Loucy (cell line): ENCODE data around the gene PDIA6.

ENCODE experiments used
- H2AFZ ChIP-seq: fragments of 200-600 bp; sonication (generic); 2 replicates; pipeline ENCODE4 v1.6.0; 2016; ENCODE audit warnings: antibody characterized with exemption, mild to moderate bottlenecking, low read length, moderate library complexity
- H3F3A ChIP-seq: fragments of 200-600 bp; 2 replicates; pipeline ENCODE4 v1.6.0; 2016; ENCODE audit warnings: antibody characterized with exemption, low read depth, mild to moderate bottlenecking
- H3K27me3 ChIP-seq: fragments of 200-600 bp; sonication (generic); 2 replicates; pipeline ENCODE4 v1.6.1; 2014; ENCODE audit warnings: low read length, mild to moderate bottlenecking; ENCODE audit not compliant: insufficient read depth, poor library complexity, severe bottlenecking
- H3K36me3 ChIP-seq: fragments of 200-600 bp; sonication (generic); 2 replicates; pipeline ENCODE4 v1.6.1; 2016; ENCODE audit warnings: low read length; ENCODE audit not compliant: insufficient read depth
- H3K4me1 ChIP-seq: fragments of 200-600 bp; sonication (generic); 2 replicates; pipeline ENCODE4 v1.5.1; 2014; ENCODE audit warnings: low read length, mild to moderate bottlenecking; ENCODE audit not compliant: insufficient read depth, poor library complexity, severe bottlenecking
- H3K4me2 ChIP-seq: fragments of 200-600 bp; sonication (generic); 2 replicates; pipeline ENCODE4 v1.6.0; 2014; ENCODE audit warnings: antibody characterized with exemption, low read length, low read depth, mild to moderate bottlenecking; ENCODE audit not compliant: poor library complexity, severe bottlenecking
- H3K4me3 ChIP-seq: fragments of 200-600 bp; sonication (generic); 2 replicates; pipeline ENCODE4 v1.5.1; 2014; ENCODE audit warnings: low read length, mild to moderate bottlenecking, mixed read lengths; ENCODE audit not compliant: poor library complexity, severe bottlenecking
- H3K79me2 ChIP-seq: fragments of 200-600 bp; sonication (generic); 2 replicates; pipeline ENCODE4 v1.6.1; 2014; ENCODE audit warnings: low read length; ENCODE audit not compliant: insufficient read depth
- H3K9ac ChIP-seq: fragments of 200-600 bp; sonication (generic); 2 replicates; pipeline ENCODE4 v1.6.0; 2014; ENCODE audit warnings: mild to moderate bottlenecking, low read depth, low read length, moderate library complexity; ENCODE audit not compliant: poor library complexity, severe bottlenecking
- H3K9me2 ChIP-seq: fragments of 200-600 bp; sonication (generic); replicated peaks from 2 replicates; pipeline ENCODE4 v1.6.1; 2016; ENCODE audit warnings: low read depth, low read length, mixed read lengths
- H3K9me3 ChIP-seq: fragments of 200-600 bp; sonication (generic); 2 replicates; pipeline ENCODE4 v1.6.1; 2014; ENCODE audit warnings: mild to moderate bottlenecking, antibody characterized with exemption, low read length, low read depth; ENCODE audit not compliant: insufficient read depth
- H4K20me1 ChIP-seq: fragments of 200-600 bp; sonication (generic); 2 replicates; pipeline ENCODE4 v1.6.0; 2014; ENCODE audit warnings: antibody characterized with exemption, low read length, mild to moderate bottlenecking; ENCODE audit not compliant: insufficient read depth, poor library complexity, severe bottlenecking
- EZH2phosphoT487 ChIP-seq: fragments of 200-600 bp; IDR thresholded peaks from 2 replicates; pipeline ENCODE4 v1.6.1; 2018; ENCODE audit warnings: antibody characterized with exemption, mild to moderate bottlenecking, moderate library complexity, borderline replicate concordance
- TF ChIP-seq, protein P1 (sequence below): fragments of 200-600 bp; sonication (generic); conservative IDR thresholded peaks from 2 replicates; pipeline ENCODE4 v1.5.1; 2014; ENCODE audit warnings: mild to moderate bottlenecking, antibody characterized with exemption, low read length

PDIA6 gene

DNA sequence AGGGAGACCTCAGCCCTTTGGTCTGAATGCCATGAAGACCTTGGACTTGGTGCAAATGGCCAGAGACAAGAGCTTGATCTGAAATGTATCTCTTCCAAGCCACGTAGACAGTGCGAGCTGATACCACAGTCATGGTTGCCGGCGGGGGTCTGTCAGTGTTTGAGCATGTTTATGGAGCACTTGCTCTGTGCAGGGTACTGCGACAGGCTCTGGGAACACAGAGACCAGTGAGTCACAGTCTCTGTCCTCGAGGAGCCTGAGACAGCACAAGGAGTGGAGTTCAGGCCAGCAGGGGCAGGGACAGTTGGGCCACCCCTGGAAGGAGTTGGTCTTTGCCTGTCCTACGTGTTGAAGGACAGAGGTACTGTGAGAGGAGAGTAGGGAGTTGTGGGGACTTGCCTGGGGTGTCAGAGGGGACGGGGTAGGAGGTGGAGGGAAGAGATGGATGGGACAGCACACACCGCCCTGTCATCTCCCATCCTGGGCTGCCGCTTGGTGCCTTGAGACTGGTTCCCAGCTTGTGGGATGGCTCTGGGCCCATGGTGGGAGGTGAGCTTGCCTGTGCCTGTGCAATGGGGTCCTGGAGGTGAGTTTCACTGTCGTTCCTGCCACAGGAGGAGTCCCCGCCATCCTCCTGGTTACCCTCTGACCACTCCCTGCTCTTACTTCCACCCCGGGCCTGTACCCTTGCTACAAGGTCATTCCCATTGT is 51.6 kb downstream of the PDIA6 start:
- TF ChIP-seq, protein P1, sequence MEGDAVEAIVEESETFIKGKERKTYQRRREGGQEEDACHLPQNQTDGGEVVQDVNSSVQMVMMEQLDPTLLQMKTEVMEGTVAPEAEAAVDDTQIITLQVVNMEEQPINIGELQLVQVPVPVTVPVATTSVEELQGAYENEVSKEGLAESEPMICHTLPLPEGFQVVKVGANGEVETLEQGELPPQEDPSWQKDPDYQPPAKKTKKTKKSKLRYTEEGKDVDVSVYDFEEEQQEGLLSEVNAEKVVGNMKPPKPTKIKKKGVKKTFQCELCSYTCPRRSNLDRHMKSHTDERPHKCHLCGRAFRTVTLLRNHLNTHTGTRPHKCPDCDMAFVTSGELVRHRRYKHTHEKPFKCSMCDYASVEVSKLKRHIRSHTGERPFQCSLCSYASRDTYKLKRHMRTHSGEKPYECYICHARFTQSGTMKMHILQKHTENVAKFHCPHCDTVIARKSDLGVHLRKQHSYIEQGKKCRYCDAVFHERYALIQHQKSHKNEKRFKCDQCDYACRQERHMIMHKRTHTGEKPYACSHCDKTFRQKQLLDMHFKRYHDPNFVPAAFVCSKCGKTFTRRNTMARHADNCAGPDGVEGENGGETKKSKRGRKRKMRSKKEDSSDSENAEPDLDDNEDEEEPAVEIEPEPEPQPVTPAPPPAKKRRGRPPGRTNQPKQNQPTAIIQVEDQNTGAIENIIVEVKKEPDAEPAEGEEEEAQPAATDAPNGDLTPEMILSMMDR, result no peak
- TF ChIP-seq EZH2phosphoT487, result no peak
- Histone ChIP-seq H3K36me3 (no peaks in the 10 kb centered on the region), H4K20me1 (no peaks in the 10 kb centered on the region), H3K27me3 (no peaks in the 10 kb centered on the region), H3K4me1 (no peaks in the 10 kb centered on the region), H3K9ac (no peak overlapping the region), H2AFZ (no peak overlapping the region), H3F3A (no peaks in the 10 kb centered on the region), H3K4me2 (no peak overlapping the region), H3K9me2 (no peaks in the 10 kb centered on the region), H3K4me3 (no peak overlapping the region), H3K79me2 (no peaks in the 10 kb centered on the region), H3K9me3 (no peaks in the 10 kb centered on the region)

DNA sequence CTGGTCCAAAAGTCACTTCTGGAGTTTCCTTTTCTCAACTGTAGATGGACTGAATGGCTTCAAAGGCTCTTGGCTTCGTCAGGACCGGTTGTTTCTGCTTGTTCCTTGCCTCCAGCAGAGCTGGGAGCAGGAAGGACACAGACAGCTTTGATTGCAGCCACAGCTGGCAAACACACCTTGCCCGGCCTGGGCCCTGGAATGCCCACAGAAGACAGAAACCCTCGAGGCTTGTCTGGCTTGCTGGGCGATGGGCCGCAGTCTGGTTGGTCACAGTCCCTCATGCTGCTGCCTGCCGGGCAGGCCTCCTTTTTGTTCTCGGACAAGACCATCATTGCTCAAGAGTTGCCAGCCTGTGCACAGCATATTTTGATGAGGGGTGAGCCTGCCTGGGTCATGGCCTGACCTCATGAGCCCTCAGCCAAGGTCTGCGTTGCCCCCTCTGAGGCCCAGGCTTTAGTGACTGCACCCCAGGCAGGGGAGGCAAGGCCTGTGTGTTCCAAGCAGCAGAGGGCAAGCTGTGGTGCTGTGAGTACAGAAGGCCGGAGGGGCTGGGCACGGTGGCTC is 53.4 kb downstream of the PDIA6 start:
- TF ChIP-seq EZH2phosphoT487, result no peak
- no peaks in the 10 kb centered on the region for H3K9me3 ChIP-seq
- H3K9me2 ChIP-seq, result no peaks in the 10 kb centered on the region
- no peaks in the 10 kb centered on the region for H3K4me1 ChIP-seq
- H3K4me2 ChIP-seq, result no peak overlapping the region
- no peaks in the 10 kb centered on the region for H3F3A ChIP-seq
- no peak overlapping the region for H3K9ac ChIP-seq
- no peak overlapping the region for H3K4me3 ChIP-seq
- no peak overlapping the region for H2AFZ ChIP-seq
- no peaks in the 10 kb centered on the region for H3K36me3 ChIP-seq
- no peaks in the 10 kb centered on the region for H4K20me1 ChIP-seq
- no peaks in the 10 kb centered on the region for H3K27me3 ChIP-seq
- no peaks in the 10 kb centered on the region for H3K79me2 ChIP-seq

DNA sequence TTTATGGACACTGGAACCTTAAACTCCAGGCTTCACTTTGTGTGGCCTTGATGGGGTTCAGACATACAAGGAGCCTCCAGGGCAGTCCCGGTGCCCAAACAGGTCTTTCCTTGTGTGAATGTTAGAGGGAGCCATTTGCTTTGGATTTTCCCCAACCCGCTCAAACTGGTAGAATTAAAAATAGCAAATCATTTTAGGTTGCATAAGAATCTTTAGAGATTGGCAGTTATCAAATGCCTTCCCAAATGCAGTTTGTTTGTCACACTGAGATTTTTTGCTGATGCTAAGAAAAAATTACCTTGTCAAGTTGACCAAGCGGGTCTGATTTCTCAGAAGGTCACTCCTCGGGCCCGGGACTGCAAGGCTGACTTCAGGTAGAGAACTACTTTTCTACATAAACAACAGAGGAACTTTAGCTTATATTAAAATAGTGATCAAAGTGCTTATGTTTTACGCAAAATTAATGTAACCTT is 54.7 kb downstream of the PDIA6 start:
- H3K4me2 ChIP-seq, result no peak overlapping the region
- H3K79me2 ChIP-seq, result no peaks in the 10 kb centered on the region
- no peaks in the 10 kb centered on the region for H4K20me1 ChIP-seq
- H3K4me1 ChIP-seq, result no peaks in the 10 kb centered on the region
- no peaks in the 10 kb centered on the region for H3K9me3 ChIP-seq
- no peaks in the 10 kb centered on the region for H3K9me2 ChIP-seq
- no peaks in the 10 kb centered on the region for H3K36me3 ChIP-seq
- no peak overlapping the region for H3K9ac ChIP-seq
- no peaks in the 10 kb centered on the region for H3F3A ChIP-seq
- H3K27me3 ChIP-seq, result no peaks in the 10 kb centered on the region
- no peak overlapping the region for H2AFZ ChIP-seq
- no peak overlapping the region for H3K4me3 ChIP-seq
- TF ChIP-seq, protein P1, result no peak
- TF ChIP-seq EZH2phosphoT487, result no peak

DNA sequence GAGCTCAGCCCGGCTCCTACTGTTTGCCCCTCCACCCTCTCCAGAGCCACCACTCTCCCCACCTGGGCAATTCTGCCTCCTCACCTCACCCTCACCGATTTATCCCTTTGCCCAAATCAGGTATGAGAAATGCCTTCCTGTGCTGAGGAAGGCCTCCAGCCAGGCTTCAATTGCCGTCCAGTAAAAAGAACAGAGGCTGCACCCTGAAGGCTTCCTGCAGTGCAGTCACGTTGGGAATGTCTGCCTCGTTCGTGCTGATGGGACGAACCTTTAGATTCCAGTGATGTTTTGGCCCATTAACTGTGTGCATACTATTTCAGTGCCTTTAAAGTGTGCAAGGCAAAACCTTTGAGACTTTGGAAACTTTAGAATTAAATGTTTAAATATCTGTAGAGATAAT is 57.0 kb downstream of the PDIA6 start:
- Histone ChIP-seq H3K4me1 (no peaks in the 10 kb centered on the region), H3K9me2 (no peaks in the 10 kb centered on the region), H3K9ac (no peak overlapping the region), H3K4me2 (no peak overlapping the region), H2AFZ (no peak overlapping the region), H3K79me2 (no peaks in the 10 kb centered on the region), H3K4me3 (no peak overlapping the region), H4K20me1 (no peaks in the 10 kb centered on the region), H3K27me3 (no peaks in the 10 kb centered on the region), H3K9me3 (no peaks in the 10 kb centered on the region), H3F3A (no peaks in the 10 kb centered on the region), H3K36me3 (no peaks in the 10 kb centered on the region)
- TF ChIP-seq, protein P1, result no peak
- TF ChIP-seq EZH2phosphoT487, result no peak
